DND-41 (cell line): ENCODE measurements around the gene CD86.

Experiments used
- EZH2 ChIP-seq: IDR thresholded peaks from 3 replicates; pipeline ENCODE4 v1.6.1; 2012; ENCODE audit warnings: borderline replicate concordance, low read depth, mild to moderate bottlenecking, moderate library complexity, low read length, inconsistent platforms; ENCODE audit not compliant: severe bottlenecking
- TF ChIP-seq, protein P1 (sequence below): IDR thresholded peaks from 2 replicates; pipeline ENCODE4 v1.5.1; 2012; ENCODE audit warnings: borderline replicate concordance, low read length, moderate library complexity, mild to moderate bottlenecking; ENCODE audit not compliant: poor library complexity, severe bottlenecking; ENCODE audit errors: extremely low read depth

DNA sequence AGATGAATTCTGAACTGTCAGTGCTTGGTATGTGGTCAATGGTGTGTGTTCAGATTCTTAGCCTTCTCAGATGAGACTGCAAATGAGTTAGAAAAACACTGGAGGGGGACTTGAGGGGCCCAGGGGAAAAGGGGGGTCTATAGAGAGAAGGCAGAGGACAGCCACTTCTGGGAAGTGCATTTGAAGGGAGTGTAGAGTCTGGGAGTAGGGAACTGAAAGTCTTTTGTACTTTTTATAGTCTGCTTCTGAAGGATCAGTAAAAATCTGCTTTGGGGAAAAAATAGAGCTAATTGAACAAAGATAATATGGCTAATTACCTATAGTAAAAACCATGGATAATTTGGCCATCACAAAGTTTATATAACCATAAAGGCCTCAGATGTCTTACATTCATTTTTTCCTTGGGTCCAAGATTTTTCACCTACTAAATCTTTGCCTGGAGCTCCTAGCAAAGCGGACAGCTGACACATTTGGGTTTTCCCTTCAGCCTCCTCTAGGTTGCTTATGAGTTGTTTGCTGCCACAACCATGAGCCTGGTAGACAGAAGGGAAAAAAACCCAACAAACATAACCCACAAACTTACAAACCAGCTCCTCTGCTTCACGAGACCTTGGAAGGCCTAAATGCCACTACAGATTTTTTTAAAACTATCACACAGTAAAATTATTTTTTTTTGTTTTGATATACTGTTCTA, 48.8 kb downstream of the CD86 start:
- TF ChIP-seq, protein P1, sequence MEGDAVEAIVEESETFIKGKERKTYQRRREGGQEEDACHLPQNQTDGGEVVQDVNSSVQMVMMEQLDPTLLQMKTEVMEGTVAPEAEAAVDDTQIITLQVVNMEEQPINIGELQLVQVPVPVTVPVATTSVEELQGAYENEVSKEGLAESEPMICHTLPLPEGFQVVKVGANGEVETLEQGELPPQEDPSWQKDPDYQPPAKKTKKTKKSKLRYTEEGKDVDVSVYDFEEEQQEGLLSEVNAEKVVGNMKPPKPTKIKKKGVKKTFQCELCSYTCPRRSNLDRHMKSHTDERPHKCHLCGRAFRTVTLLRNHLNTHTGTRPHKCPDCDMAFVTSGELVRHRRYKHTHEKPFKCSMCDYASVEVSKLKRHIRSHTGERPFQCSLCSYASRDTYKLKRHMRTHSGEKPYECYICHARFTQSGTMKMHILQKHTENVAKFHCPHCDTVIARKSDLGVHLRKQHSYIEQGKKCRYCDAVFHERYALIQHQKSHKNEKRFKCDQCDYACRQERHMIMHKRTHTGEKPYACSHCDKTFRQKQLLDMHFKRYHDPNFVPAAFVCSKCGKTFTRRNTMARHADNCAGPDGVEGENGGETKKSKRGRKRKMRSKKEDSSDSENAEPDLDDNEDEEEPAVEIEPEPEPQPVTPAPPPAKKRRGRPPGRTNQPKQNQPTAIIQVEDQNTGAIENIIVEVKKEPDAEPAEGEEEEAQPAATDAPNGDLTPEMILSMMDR: no peak
- no peak for TF ChIP-seq EZH2
